KBM-7 (cell line): ENCODE data around the gene CRBN.

Source experiments
- DNase-seq: peaks from one replicate; pipeline ENCODE4 v3.0.0-alpha.2; 2015
- in situ Hi-C: fragments of 300-500 bp; cut with MboI; formaldehyde crosslinking; loops from 2 replicates; pipeline ENCODE4 v1.14.3; 2020; ENCODE audit warnings: low sequenced_read_pairs, low pct_unique_long_range_greater_than_20kb, mixed read lengths

CRBN gene

DNA sequence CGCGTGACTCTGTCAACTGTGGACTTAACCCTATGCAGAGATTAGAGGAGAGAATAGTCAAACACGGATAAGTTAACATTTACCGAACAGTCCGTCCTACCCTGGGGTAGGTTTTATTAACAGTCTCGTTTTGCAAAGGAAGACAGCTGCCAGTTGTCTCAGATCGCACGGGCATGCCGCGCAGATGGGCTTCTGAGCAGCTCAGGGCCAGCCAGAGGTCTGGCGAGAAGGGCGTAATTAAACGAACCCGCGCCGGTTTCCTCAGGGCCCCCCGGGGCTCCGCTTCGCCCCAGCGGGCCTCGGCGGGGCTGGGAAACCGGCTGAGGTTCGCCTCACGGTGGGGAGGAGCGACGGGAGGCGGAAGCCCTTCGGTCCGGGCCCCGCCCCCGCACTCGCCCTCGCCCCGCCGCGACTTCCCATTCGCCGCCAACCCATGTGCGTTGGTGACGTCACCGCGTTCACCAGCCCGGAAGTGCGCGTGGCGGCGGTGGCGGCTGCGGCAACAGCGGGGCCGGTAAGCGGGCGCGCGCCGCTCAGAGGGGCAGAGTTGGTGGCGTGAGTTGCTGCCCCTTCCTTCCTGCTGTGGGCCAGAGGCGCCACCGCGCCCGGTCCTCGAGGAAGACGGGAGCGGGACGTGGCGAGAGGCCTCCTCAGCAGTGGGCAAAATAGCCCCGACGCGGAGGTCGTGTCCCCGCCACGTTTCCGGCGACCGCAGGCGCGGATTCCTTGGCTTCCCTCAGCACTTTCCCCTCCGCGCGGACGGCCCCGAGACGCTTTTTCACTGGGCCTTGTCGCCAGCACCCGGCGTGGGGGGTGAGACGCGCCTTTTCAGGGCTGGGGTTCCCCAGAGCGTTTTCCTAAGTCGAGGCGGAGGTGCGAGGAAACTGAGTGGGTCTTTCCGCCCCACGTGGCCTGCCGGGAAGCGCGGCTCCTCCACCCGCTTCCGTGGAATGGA, 52.7 kb downstream of the CRBN start, which contains the start of gene TRNT1:
Gene TRNT1 (plus strand): TSS at position 464 of the 955 bp plus-strand sequence. CDS start 2,101 bp downstream, outside the sequence.
- in situ Hi-C loops = no loop called here
- DNase-seq = peak; percentile 95

DNA sequence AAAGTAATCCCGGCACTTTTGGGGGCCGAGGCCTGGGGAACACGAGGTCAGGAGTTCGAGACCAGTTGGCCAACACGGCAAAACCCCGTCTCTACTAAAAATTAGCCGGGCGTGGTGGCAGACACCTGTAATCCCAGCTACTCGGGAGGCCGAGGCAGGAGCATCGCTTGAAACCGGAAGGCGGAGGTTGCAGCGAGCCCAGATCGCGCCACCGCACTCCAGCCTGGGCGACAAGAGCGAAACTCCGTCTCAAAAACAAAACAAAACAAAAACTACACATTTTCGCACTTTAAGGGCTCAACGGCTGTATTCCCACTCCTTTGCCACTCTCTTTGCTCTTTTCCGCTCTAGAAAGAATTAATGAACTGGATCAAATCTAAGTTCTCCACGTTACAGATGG, 53.5 kb downstream of the CRBN start:
- no peak for DNase-seq
- in situ Hi-C loops = no loop called here

DNA sequence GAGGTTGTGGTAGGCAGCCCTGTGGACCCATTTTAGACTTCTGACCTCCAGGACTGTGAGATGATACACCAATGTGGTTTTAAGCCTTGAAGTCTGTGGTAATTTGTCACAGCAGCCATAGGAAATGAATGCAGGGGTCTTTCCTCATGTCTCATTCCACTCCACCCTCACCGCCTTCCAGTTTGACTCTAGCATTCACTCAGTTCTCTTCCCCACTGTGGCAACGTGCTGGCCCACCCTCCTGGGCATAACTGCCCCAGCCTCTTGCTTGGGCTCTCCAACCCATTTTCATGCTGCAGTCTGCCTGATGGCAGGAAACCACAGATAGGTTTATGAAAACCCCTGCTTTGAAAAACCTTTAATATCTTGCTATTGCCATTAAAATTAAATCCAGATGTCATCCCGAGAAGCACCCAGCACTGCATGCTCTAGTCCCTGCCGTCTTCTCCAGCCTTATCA, 60.1 kb downstream of the CRBN start:
- in situ Hi-C loops = no loop called here
- DNase-seq = no peak

DNA sequence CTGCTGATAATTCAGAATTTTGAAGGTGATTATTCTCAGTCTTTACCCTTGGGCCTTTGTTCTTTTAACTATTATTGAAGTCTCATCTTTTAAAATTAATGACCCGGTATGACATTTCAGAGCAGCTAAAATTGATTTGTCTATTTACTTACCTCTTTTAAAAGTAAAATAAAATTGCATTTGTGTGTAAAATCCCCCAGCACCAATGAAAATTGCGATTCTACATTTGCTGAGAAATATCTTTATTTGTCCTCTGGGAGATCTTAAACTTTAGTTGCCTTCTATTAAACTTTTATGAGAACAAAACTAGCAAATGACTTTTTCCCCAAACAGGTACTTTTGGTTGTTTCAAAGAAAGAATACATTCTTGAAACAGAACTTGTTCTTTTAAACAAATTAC, 61.8 kb downstream of the CRBN start:
- in situ Hi-C loops = no loop called here
- no peak for DNase-seq

DNA sequence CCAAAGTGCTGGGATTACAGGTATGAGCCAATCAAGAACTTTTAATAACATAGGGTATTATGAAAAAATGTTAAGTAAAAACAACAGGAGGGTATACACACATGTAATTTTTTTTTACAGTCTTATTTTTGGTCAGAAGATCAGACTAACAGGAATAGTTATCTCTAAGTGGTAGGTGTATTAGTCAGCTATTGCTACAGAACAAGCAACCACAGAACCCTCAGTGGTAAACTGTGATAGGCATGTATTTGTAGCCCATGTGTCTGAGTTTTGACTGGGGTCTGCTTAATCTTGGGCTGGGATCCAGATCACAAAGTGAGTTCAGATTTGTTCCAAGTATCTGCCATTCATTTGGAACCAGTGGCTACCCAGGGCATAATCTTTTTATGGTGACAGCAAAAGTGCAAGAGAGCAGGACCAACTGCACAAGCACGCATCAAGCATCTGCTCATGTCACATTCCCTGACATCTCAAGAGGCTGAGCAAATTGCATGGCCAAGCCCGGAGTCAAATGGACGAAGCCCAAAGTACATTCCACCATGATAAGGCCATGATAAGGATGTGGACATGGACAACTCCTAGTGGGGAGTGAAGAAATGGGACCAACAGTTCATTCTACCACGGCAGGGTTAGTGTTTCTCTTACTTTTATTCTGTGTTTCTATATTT, 66.3 kb downstream of the CRBN start:
- no peak for DNase-seq
- in situ Hi-C loops = no loop called here

DNA sequence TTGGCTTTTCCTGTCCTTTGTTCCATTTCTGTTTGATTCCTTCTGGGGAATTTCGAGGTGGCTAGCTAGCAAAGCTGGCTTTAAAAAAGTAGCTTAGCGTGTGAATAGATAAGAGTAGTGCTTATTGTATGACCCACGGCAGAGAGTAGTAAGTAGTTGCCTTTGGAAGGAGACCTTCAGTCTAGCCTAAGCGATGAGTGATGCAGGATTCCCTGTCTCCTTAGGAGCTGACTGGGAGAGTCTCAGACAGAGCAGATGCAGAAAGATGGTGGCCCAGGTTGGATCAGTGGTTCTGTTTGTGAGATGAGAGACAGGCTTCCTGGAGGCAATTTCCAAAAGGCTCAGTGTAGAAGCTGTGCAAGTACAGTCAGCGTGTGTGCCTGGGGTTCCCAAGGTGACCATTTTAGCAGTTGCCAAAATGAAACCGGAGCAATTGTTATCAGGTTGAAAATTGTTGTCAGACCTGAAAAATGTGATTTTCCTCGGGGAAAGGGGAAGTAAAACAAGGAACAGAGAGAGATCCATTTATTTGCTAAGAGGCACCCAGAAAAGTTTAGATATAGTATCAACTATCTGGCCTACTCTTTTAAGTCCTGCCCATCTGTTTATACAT, 68.6 kb downstream of the CRBN start:
- peak; percentile 23 for DNase-seq
- in situ Hi-C loops = no loop called here

DNA sequence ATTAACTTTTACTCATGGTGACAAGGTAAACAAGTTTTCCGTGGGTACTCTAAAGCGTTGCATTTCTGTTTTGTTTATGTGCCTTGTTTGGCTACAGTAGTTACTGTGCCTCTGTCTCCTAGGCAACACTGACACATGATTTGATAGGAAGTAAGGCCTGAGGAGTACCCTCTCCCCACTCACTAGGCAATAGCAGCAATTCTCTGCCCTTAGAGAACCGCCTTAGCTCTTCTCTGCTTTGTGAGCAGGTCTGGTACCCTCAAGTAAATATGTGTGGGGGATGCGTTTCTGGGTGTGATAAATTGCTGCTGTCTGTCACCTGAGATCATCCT, 69.2 kb downstream of the CRBN start, which contains the start of gene IL5RA:
Gene IL5RA (minus strand): TSS at position 76 of the 332 bp plus-strand sequence. CDS start 5,390 bp downstream, outside the sequence.
- in situ Hi-C loops = no loop called here
- DNase-seq = peak; percentile 19

DNA sequence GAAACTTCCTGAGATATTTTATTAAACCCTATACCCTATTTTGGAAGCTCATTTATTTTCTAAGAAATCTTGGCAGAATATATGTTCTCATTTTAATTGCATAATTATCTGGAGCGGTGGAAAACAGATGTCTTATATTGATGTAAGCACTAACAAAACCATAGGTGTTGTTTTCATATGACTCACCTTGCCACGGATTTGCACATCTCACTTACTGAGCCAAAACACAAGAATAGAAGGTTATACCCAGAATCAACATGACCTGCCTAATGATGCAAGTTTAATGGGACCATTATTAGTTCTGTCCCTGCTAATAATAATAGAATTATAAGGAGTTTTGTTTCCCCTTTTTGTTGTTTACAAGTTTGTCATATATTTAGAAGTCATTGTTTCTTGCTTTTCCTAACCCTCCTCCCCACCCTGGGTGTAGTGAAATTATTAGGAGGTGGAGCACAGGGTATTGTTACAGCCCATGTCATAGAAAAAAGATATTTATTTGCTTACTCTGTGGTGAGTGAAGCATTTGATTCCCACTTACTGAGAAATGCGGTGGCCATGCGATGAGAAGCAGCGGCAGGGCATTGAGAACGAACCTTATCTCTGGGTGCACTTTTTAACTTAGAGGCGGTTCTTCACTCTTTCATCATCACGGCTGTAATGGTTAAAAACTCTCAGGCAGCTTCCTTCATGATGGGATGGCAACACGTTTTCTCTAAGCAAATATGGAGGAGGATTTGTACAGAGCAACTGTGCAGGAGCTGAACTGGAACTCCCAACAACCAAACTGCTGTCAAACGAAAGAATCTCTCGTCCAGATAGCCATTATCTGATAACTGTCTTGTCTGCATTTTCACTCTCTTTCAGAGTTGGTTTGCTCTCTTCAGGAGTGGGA, 69.8 kb downstream of the CRBN start:
- in situ Hi-C loops = no loop called here
- DNase-seq = no peak

DNA sequence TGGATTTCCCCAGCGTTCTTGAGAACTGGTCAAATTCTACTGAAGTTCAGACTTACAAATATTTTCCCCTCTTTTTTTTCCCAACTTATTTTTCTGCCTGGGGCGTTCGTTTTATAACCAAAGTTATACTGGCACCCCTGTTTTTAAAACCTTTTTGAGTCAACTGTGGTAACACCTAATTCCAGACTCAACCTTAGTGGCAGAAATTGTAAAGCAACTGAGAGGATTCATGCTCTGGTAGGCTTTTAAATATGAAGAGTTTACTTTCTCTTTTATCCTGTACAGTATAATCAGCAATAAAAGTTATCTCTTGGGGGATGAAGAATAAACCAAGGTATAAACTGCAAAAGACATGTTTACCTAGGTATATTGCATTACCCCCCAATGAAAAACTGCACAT, 71.6 kb downstream of the CRBN start:
- no peak for DNase-seq
- in situ Hi-C loops = no loop called here

DNA sequence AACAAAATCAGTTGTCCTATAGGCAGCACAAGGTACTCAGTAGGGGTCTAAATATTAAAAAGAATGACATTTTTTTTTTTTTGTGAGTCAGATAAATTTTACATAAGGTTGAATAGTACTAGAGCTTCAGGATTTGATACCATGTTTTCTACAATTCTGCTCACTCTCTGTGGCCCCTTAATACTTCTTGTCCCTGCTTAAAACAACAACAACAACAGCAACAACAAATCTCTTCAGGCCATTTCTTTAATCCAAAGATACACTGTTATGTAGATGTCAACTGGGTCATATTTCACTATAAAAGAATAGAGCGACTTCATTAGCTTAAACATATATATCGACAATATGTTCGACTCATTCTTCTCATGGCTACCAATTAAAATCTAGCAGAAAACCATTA, 72.3 kb downstream of the CRBN start:
- DNase-seq = no peak
- in situ Hi-C loops = no loop called here

DNA sequence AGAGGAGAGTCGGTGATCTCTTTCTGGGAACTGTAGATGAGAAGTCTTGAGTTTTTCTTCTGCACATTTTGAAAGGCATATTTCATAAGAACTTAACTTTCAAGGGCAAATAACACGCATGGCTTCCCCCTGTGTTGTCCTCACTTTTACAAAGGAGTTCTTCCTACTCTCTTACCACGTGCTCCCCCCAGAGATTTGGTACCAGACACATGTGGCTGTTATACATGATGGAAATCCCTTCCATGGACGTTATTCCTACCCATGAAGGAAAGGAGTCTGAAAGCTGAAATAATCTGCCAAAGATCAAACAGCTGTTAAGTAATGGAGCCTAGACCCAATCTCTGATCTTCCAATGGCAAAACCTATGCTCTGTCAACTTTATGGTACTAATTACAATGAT, 73.7 kb downstream of the CRBN start:
- in situ Hi-C loops = no loop called here
- DNase-seq = no peak

DNA sequence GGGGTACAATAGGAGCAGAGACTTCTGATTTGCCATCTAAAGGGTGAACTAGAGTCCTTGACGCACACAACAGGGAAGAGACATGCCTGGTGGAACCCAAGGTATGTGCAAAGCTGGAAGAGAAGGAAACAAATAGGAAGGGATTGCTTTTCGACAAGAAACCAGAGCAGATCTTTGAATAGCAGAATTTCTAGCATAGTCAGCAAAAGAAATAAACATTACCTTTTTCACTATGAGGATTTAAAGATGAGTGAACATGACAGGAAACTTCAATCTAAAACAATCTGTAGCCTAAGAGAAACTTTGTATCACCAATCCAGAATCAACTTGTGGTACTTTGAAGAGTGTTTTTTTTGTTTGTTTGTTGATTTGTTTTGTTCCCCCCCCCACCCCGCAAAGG, 74.2 kb downstream of the CRBN start:
- DNase-seq = no peak
- in situ Hi-C loops = no loop called here

DNA sequence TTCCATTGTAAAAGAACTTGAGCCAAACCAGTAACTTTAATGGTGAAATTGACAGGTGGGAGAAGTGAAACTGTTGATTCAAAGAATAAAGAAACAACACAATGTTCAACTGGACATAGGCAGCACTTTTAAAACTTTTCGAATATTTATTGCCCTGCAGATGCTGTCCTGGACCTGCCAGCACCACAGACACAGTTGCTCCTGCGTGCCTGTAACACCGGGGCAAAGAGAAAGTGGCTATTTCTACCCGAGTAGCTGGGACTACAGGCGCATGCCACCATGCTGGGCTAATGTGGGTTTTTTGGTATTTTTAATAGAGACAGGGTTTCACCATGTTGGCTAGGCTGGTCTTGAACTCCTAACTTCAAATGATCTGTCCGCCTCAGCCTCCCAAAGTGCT, 76.7 kb downstream of the CRBN start:
- in situ Hi-C loops = no loop called here
- no peak for DNase-seq

DNA sequence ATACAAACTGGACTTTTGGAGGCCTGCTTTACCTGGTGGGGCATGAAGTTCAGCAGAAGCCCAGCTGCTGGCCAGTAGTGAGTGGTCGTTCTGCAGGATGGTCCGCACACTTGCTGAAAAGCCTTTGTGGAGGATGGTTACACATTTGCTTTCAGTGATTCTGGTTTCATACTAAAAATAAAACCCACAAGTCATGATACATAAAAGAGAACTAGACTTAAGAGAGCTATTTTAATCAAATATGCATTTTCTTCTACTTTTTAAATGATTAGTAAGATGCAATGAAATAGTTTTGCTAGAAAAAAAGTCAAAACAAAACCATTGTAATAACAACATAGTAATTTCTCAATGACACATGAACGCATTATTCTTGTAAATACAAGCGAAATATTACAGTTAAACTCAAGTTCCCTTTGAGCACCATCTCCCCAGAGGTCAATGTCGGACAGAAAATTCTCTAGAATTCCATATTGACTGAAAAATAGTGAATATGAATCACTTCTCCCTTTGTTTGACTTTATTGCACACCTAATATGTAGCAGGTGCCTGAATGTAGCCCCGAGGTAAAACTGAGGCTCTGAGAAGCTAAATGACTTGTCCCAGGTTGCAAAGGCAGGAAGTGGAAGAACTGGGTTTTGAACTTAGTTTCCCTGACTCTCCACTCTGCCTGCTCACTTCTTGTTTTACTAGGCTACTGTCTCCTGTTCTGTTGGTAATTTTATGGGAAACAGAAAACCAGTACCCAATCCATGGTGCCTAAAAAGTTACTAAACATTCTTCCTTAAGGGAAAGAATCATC, 77.6 kb downstream of the CRBN start:
- no peak for DNase-seq
- in situ Hi-C loops = no loop called here
